ENCODE data around the gene PABPC4L.

DNA sequence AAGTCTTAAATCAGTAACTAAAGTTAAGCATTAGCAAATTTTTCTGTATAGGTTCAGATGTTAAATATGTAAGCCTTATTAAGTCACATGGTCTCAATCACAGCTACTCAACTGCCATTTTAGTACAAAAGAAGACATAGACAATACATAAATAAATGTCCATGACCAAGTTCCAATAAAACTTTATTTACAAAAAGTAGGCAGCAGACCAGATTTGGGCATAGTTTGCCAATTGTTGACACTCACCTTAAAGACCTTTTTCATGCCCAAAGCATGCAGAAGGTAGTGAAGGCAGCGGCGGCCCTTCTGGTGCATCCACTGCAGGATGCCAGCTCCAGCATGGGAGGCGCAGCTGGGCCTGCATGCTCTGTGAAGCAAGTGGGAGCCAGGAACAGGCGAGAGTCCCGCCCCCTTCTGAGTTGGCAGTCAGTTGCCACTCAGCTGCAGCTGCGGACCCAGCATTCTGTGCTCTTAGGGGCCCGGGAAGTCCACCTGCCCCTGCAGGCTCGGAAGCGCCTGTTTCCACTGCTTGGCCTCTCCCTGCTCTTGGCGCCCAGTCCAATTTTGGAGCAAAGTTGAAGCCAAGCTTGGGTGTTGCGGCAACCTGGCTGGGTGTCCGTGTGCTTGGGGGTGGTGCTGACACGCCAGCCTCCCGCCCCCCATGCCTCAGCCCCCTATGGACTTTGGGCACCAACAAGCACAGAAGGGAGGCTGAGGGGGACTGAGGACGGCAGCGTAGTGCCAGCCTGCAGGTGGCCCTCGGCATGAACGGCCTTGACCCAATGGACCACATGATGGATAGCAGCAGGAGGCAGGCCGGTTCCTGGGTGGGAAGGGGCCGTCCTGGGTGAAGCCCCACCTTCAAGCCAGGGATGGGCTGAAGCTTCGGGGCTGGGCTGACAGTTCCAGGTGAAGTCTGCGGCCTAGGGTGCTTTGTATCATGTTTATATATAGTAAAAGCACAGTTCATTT, 42.4 kb upstream of the PABPC4L start:
- TF ChIP-seq POLR2AphosphoS5 (IDR thresholded peaks at IDR 0.05; ENCODE audit: low read depth, low read length) (no peak), TAF1 (IDR thresholded peaks at IDR 0.05; ENCODE audit: borderline replicate concordance, low read depth, low read length) (no peak), POLR2A (IDR thresholded peaks at IDR 0.05; ENCODE audit: low read depth, low read length) (no peak)

Data from GM12892 (cell line).